Dendritic cell treated with granulocyte-macrophage colony-stimulating factor and Interleukin-4, amounts not matched to agents 40 ng/mL and 50 ng/mL, for 4 days (primary cell): Measurements from ENCODE around the gene MTA2.

ENCODE experiments used
- H3K27ac Mint-ChIP-seq: one replicate; pipeline ENCODE4 v1.8.0; 2022; ENCODE audit warnings: mild to moderate bottlenecking, mixed read lengths
- H3K27me3 Mint-ChIP-seq: one replicate; pipeline ENCODE4 v1.8.0; 2022; ENCODE audit warnings: mild to moderate bottlenecking, mixed read lengths
- H3K36me3 Mint-ChIP-seq: one replicate; pipeline ENCODE4 v1.8.0; 2022; ENCODE audit warnings: low read depth, mixed read lengths
- H3K4me1 Mint-ChIP-seq: one replicate; pipeline ENCODE4 v1.8.0; 2022; ENCODE audit warnings: low read depth, mixed read lengths
- H3K4me3 Mint-ChIP-seq: one replicate; pipeline ENCODE4 v1.8.0; 2022; ENCODE audit warnings: mild to moderate bottlenecking, moderate library complexity, mixed read lengths
- H3K9me3 Mint-ChIP-seq: one replicate; pipeline ENCODE4 v1.8.0; 2022; ENCODE audit warnings: mixed read lengths
- intact Hi-C: fragments of 100-400 bp; cut with micrococcal nuclease; formaldehyde crosslinking; loops from one replicate; pipeline ENCODE4 v1.15.0; 2022

Gene MTA2

GRCh38 chr11:62607714-62608113, 6.0 kb upstream of the MTA2 start:
- Mint-ChIP-seq H3K27me3 (no peaks in the 10 kb centered on the region), H3K36me3 (peaks cover 93% of the 10 kb centered on the region), H3K9me3 (no peaks in the 10 kb centered on the region), H3K27ac (peak overlapping the region; percentile 45), H3K4me1 (peaks cover 77% of the 10 kb centered on the region), H3K4me3 (no peak overlapping the region)
- intact Hi-C loops = no loop called here

GRCh38 chr11:62605902-62606301, 4.2 kb upstream of the MTA2 start:
- H3K27ac Mint-ChIP-seq = no peak overlapping the region
- H3K36me3 Mint-ChIP-seq = peaks cover 97% of the 10 kb centered on the region
- no peaks in the 10 kb centered on the region for H3K27me3 Mint-ChIP-seq
- no peak overlapping the region for H3K4me3 Mint-ChIP-seq
- intact Hi-C loops = no loop called here
- peaks cover 66% of the 10 kb centered on the region for H3K4me1 Mint-ChIP-seq
- no peaks in the 10 kb centered on the region for H3K9me3 Mint-ChIP-seq

- no peaks in the 10 kb centered on the region for H3K27me3 Mint-ChIP-seq
- peaks cover 63% of the 10 kb centered on the region for H3K4me1 Mint-ChIP-seq
- H3K27ac Mint-ChIP-seq = no peak overlapping the region
- H3K4me3 Mint-ChIP-seq = no peak overlapping the region
- no peaks in the 10 kb centered on the region for H3K9me3 Mint-ChIP-seq
- peaks cover 97% of the 10 kb centered on the region for H3K36me3 Mint-ChIP-seq
- intact Hi-C loops = no loop called here
These were observed 3.8 kb upstream of the MTA2 start for GRCh38 chr11:62605467-62605866.

- Mint-ChIP-seq H3K27ac (peak overlapping the region; percentile 21), H3K36me3 (peaks cover 97% of the 10 kb centered on the region), H3K4me1 (peaks cover 63% of the 10 kb centered on the region), H3K9me3 (no peaks in the 10 kb centered on the region), H3K4me3 (no peak overlapping the region), H3K27me3 (no peaks in the 10 kb centered on the region)
- intact Hi-C loops = no loop called here
These were observed 2.9 kb upstream of the MTA2 start for GRCh38 chr11:62604460-62605120.

GRCh38 chr11:62603776-62604299, 2.2 kb upstream of the MTA2 start:
- intact Hi-C loops = no loop called here
- Mint-ChIP-seq H3K9me3 (no peaks in the 10 kb centered on the region), H3K36me3 (peaks cover 97% of the 10 kb centered on the region), H3K4me1 (peaks cover 65% of the 10 kb centered on the region), H3K27ac (no peak overlapping the region), H3K4me3 (no peak overlapping the region), H3K27me3 (no peaks in the 10 kb centered on the region)

GRCh38 chr11:62603072-62603408, 1.4 kb upstream of the MTA2 start:
- Mint-ChIP-seq H3K4me1 (peaks cover 65% of the 10 kb centered on the region), H3K27ac (peak overlapping the region; percentile 90), H3K27me3 (no peaks in the 10 kb centered on the region), H3K4me3 (peak overlapping the region; percentile 85), H3K36me3 (peaks cover 97% of the 10 kb centered on the region), H3K9me3 (no peaks in the 10 kb centered on the region)
- intact Hi-C loops = no loop called here

GRCh38 chr11:62602141-62603071, 741 bp upstream of the MTA2 start:
- Mint-ChIP-seq H3K4me3 (peak overlapping the region; percentile 85), H3K27me3 (no peaks in the 10 kb centered on the region), H3K36me3 (peaks cover 97% of the 10 kb centered on the region), H3K27ac (peak overlapping the region; percentile 90), H3K9me3 (no peaks in the 10 kb centered on the region), H3K4me1 (peaks cover 65% of the 10 kb centered on the region)
- intact Hi-C loops = no loop called here

- Mint-ChIP-seq H3K27ac (peak overlapping the region; percentile 90), H3K4me3 (peak overlapping the region; percentile 85), H3K9me3 (no peaks in the 10 kb centered on the region), H3K4me1 (peaks cover 74% of the 10 kb centered on the region), H3K27me3 (no peaks in the 10 kb centered on the region), H3K36me3 (peaks cover 97% of the 10 kb centered on the region)
- intact Hi-C loops = loop anchor here (1.0 kb wide), 1 partner anchor 45 kb away; the partner anchor contains the start of gene GANAB
These were observed 618 bp downstream of the MTA2 start for GRCh38 chr11:62601122-62601371.

GRCh38 chr11:62600367-62601121, 1.1 kb downstream of the MTA2 start:
- intact Hi-C loops = loop anchor here (1.0 kb wide), 1 partner anchor 46 kb away; the partner anchor contains the start of gene GANAB
- Mint-ChIP-seq H3K36me3 (peaks cover 97% of the 10 kb centered on the region), H3K27me3 (no peaks in the 10 kb centered on the region), H3K4me3 (peak overlapping the region; percentile 85), H3K27ac (peak overlapping the region; percentile 90), H3K4me1 (peaks cover 71% of the 10 kb centered on the region), H3K9me3 (no peaks in the 10 kb centered on the region)

- H3K27ac Mint-ChIP-seq = peak overlapping the region; percentile 90
- intact Hi-C loops = no loop called here
- no peaks in the 10 kb centered on the region for H3K27me3 Mint-ChIP-seq
- peaks cover 64% of the 10 kb centered on the region for H3K4me1 Mint-ChIP-seq
- H3K9me3 Mint-ChIP-seq = no peaks in the 10 kb centered on the region
- peaks cover 97% of the 10 kb centered on the region for H3K36me3 Mint-ChIP-seq
- H3K4me3 Mint-ChIP-seq = peak overlapping the region; percentile 85
These were observed 1.8 kb downstream of the MTA2 start for GRCh38 chr11:62599901-62600300.

- Mint-ChIP-seq H3K4me1 (peaks cover 64% of the 10 kb centered on the region), H3K36me3 (peaks cover 97% of the 10 kb centered on the region), H3K27me3 (no peaks in the 10 kb centered on the region), H3K27ac (peak overlapping the region; percentile 90), H3K9me3 (no peaks in the 10 kb centered on the region), H3K4me3 (peak overlapping the region; percentile 85)
- intact Hi-C loops = no loop called here
These were observed 2.5 kb downstream of the MTA2 start for GRCh38 chr11:62599069-62599696.

GRCh38 chr11:62595124-62595523, 6.5 kb downstream of the MTA2 start:
- H3K4me3 Mint-ChIP-seq = no peak overlapping the region
- peak overlapping the region; percentile 97 for H3K27ac Mint-ChIP-seq
- intact Hi-C loops = no loop called here
- no peaks in the 10 kb centered on the region for H3K27me3 Mint-ChIP-seq
- peaks cover 85% of the 10 kb centered on the region for H3K36me3 Mint-ChIP-seq
- peaks cover 74% of the 10 kb centered on the region for H3K4me1 Mint-ChIP-seq
- H3K9me3 Mint-ChIP-seq = no peaks in the 10 kb centered on the region

GRCh38 chr11:62593434-62594044, 8.1 kb downstream of the MTA2 start:
- Mint-ChIP-seq H3K36me3 (peaks cover 77% of the 10 kb centered on the region), H3K4me3 (peak overlapping the region; percentile 60), H3K27ac (peak overlapping the region; percentile 97), H3K27me3 (no peaks in the 10 kb centered on the region), H3K4me1 (peaks cover 58% of the 10 kb centered on the region), H3K9me3 (no peaks in the 10 kb centered on the region)
- intact Hi-C loops = loop anchor here (5.0 kb wide), 2 partner anchors 79 to 114 kb away; partner anchors contain the start of genes BSCL2, GNG3, LBHD1 and UQCC3
